ENCODE measurements around the gene CSNK1D.

The CSNK1D gene

GRCh38 chr17:82226809-82227628 is 46.5 kb downstream of the CSNK1D start:
- no peak for DNase-seq

DNA sequence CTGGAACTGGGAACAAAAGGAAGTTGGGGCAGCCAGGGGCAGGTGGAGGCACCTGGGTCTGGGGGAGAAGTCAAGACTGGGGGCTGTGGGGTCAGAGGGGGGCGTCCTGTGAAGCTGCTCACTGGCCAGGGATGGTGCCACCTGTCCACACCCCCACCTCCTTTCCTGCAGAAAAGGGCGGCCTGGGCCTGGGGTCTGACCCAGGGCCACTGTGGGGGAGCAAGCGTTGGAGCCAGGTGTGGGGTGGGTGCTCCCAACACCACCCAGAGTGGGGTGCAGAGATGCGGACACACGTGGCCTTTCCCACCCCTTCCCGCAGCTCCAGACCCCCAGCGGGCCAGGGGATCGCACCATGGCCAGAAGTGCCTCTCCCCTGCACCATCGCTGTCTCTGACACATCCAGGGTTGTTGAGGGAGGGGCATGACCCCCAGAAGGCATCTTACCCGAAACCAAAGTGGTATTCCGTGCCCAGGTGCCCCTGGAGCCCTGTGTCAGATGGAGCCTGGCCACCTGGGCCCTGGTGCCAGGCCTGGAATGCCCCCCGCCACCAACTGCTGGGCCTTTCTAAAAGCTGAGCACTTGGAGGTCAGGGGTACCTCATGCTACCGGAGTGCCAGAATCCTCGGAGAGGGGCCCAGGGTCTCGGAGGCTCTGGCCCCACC is 47.2 kb downstream of the CSNK1D start:
- DNase-seq = no peak

GRCh38 chr17:82225368-82226029 is 48.0 kb downstream of the CSNK1D start:
- DNase-seq = no peak

GRCh38 chr17:82224666-82225065 is 48.8 kb downstream of the CSNK1D start:
- DNase-seq = no peak

DNA sequence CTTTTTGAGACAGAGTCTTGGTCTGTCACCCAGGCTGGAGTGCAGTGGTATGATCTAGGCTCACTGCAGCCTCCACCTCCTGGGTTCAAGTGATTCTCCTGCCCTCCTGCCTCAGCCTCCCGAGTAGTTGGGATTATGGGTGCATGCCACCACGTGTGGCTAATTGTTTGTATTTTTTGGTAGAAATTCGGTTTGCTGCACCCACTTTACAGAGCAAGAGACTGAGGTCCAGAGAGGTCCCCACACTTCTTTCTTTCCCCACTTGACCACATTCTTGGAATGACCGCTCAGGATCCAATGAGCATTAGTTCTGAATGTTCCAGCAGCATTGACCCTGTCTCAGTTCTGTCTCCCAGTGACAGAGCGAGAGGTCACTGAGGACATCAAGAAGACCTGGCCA is 50.0 kb downstream of the CSNK1D start:
- DNase-seq = no peak

DNA sequence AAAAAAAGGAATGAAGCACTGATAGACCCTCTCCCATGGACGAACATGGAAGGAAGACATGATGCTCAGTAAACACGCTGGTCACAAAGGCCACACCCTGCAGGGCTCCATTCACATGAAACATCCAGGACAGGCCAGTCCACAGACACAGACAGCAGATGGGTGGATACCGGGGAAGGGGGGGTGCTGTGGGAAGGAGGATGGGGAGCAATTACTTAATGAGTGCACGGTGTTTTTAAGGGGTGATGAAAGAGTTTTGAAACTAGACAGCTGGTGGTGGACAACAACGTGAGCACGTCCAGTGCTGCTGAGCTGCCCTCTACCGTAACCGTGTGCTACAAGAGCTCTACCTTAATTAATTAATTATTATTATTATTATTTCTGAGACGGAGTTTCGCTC is 50.7 kb downstream of the CSNK1D start:
- DNase-seq = peak in 1 of 2 donors; percentile 22

- no peak for DNase-seq
Measured at GRCh38 chr17:82221341-82221902, 52.1 kb downstream of the CSNK1D start.

DNA sequence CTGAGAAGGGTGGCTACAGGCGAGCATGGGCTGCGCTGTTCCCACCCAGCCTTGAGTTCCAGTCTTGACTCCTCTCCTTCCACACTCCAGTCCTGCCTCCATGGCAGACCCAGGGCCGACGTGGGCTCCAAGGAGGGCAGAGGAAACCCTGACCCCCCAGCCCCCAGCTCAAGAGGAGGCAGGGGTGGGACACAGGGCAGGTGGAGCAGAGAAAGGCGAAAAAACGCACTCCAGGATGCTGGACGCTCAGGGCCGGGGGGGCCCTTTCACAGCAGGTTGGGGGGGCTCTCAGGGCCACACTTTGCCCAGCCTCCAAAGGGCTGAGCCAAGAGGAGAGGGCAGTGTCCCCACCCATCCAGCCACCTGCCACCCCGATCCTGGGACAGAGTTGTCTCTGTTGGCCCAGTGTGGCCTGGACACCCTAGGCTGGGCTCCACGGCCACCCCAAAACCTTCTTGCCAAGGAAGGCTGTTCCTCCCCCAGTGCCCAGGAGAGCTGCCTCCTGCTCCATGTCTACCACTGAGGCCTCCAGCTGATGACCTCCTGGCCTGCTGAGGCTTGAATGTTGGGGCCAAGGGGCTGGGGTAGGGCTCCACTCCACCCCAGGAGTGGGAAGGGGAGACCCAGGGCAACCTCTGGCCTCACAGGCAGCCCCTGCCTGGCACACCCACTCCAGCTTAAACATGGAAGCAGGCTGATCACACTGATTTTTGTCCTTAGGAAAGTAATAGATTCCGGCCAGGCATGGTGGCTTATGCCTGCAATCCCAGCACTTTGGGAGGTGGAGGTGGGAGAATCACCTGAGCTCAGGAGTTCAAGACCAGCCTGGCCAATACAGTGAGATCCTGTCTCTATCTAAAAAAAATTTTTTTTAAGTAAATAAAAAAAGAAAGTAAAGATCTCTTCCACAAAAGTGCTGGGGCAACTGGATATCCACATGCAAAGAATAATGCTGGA is 53.5 kb downstream of the CSNK1D start:
- DNase-seq = no peak

- no peak for DNase-seq
Measured at GRCh38 chr17:82219083-82219482, 54.4 kb downstream of the CSNK1D start.

DNA sequence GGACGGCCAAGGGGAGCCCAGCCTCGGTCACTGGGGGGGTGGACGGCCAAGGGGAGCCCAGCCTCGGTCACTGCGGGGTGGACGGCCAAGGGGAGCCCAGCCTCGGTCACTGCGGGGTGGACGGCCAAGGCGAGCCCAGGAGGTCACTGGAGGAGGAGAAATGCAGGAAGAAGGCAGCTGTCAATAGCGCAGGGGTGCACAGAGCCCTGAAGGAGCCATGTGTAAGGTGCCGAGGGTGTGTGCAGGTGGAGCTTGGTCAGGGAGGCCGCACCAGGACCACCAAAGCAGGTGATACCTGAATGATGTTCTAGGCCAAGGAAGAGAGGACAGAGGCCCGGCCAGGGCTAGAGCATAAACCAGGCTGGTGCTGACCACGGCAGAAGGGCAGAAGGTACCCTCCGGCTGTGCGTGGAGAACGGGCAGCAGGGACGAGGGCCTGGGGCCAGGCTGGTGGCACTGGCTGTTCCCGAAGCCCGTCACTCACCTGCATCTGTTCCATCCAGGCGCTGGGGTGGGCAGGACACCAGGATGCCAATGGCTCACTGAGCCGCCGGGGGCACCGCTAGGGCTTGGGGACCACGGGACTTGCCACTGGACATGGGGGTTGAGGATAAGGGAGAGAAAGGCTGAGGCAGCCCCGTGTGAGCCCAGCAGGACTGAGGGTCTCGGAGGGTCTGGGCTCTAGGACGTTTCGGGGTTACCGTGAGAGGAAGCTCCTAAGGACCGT is 55.0 kb downstream of the CSNK1D start:
- no peak for DNase-seq

DNA sequence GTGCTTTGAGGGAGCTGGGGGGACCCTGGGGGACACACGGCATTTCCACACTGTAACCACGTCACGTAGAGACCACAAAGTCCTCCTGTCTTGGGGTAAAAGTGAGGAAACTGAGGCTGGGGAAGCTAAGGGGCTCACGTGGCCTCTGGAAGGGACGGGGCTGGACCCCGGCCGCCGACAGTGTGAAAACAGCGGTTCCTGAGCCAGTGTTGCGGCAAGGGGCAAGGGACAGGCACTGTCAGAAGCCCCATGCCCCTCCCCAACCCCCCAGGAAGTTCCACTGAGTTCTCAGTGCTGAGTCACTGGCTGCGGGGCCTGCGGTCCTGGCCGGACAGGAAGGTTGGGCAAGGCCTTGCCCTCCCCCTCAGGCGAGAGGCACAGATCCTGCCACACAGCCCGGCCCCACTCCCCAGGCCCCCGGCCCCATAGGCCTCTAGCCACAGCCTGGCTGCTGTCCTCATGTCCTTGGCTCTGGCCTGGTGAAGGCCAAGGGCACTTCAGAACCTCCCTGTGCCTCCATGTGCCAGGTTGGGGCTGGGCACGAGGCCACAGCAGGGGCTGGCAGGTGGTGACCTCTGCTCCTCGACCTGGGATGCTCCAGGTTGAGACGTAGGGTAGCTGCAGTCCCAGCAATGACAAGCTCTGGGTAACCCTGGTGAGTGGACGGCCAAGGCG is 55.8 kb downstream of the CSNK1D start:
- peak in 1 of 2 donors; percentile 73 for DNase-seq

DNA sequence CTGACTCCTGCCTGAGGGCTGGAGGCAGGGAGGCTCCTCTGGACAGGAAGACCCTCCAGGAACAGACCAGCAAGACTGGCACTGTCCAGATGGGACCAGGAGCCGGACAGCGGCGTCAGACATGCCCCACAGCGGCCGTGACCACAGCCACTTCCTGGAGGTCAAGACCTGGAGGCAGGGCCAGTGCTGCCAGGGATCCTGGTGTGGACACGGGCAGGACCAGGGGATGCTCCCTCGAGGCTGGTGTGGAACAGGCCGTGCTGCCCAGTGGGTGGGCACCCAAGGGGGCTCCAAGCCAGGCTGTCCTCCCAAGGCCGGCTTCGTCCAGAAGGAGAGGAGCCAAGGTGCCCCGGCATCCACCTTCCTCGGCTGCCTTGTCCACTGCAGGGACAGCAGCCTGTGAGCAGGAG is 56.4 kb downstream of the CSNK1D start:
- DNase-seq = no peak

- DNase-seq = peak; percentile 69 to 84
Measured at GRCh38 chr17:82216301-82217119, 57.0 kb downstream of the CSNK1D start.

GRCh38 chr17:82215972-82216300 is 57.6 kb downstream of the CSNK1D start:
- DNase-seq = no peak

DNA sequence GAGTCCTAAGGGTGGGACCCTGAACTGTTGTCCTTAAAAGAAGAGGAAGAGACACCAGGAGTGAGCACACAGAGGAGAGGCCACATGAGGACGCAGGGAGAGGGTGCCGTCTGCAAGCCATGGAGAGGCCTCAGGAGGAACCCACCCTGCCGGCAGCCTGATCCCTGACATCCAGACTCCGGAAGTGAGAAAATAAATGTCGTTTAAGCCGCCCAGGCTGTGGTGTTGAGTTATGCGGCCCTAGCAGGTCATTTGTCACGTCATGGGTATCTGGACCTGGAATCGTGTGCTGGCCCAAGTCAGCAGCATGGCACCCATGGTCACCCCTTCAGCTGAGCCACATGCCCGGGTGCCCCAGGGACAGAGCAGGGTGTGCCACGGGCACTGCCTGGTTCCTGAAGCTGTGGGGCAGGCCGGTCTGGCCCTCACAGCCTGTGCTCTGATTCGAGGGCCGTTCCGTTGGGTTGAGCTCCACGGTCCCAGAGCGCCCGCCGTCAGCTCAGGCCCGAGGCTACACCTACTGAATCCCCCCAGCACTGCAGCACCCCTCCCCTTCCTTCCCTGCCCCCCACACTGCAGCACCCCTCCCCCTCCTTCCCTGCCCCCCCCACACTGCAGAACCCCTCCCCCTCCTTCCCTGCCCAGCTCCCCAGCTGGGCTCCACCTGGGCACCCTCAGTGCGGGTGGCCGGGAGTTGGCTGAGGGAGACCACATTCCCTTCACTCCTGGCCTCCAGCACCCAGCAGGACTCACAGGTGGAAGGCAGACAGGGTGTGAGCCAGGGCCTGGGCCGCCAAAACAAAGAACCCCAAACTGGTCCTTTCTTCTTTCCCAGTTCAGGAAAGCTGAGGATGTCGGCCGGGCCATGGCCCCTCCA is 58.2 kb downstream of the CSNK1D start:
- DNase-seq = no peak

DNA sequence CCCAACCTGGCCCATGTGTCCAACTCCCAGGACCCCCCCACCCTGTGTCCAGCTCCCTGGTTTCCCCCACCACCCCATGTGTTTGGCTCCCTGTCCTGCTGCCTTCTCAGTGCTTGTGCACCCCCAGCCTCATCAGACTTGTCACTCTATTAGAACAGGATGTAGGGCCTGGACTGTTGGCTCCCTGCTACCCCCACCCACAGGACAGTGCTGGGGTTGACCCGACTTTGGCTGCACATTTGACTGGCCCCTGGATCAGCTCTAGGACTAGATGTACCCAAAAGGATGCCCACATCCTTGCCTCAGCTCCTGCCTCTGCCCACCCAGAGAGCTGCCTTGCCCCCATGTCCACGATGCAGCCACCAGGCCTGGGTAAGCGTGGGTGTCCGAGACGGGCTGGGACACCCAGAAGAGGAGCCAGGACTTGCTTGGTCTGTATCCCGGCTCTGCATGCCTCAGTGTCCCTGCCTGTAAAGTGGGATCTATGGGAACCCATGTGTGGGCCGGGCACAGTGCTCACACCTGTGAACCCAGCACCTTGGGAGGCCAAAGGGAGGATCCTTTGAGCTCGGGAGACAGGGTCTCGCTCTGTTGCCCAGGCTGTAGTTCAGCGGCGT is 59.4 kb downstream of the CSNK1D start:
- no peak for DNase-seq

DNA sequence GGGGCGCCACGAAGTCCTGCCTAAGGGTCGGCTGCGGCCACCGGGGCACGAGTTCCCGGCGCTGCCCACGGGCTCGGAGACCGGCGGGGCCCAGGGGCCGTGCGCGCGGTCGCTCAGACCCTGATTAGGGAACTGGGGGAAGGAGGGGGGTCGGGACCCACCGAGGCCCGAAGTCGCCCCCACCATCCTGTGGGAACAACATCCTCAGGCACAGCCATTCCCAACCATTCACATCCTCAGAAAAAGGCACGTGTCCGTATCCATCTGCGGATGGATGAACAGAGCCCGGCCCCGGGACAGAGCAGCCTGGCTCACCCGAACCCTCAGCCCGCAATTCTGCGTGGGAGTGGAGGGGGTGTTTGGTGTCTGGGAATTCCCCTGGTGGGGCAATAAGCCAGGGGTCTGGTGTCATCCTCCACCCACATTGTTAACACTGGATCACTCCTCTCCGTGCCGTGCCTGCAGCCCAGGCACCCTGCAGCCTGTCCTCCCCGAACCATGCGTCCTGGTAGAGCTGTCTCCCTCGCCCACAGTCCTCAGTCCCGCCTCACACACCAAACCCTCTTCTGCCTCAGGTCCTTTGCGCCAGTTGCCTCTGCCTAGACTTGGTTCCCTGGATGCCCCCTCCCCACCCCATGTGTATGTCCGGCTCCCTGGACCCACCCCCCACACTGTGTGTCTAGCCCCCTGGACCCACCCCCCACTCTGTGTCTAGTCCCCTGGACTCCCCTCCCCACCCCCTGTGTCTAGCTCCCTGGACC is 60.1 kb downstream of the CSNK1D start:
- peak; percentile 60 to 73 for DNase-seq

Measured in CD4-positive, alpha-beta T cell treated with Interferon alpha-2 for 1 hour (primary cell).